HG02884 (cell line): ENCODE data around the gene UGT2B7.
"Not testable (repeated sequence)": the region's sequence is repeated elsewhere in the genome, so short reads cannot be mapped to it uniquely, and the experiment has no call there.

Experiments
- ATAC-seq: cut with Tn5 transposase; IDR thresholded peaks from one replicate; pipeline ENCODE4 v1.9.1; 2021; ENCODE audit warnings: mild to moderate bottlenecking, moderate library complexity; ENCODE audit not compliant: unreplicated experiment

UGT2B7 gene

GRCh38 chr4:69078852-69079251, 17.4 kb upstream of the UGT2B7 start:
- ATAC-seq: no peak

DNA sequence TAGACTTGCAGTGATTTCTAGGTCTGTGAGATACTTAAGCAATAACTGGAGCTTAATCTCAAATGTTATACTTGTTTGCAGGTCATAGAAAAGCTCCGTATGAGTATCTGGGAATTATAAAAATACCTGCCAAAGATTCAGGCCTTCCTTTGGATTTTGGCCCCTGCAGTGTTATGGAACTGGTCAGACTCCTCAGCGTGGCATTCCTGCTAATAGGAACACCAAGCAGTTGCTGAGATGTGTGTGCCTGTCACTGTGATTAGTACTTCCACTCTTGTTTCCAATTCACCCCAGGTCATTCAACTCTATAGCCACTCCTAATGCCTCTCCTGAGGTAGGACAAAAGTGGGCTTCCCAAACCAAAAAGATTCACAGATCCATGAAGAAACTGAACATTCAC, 7.8 kb upstream of the UGT2B7 start:
- ATAC-seq: no peak

DNA sequence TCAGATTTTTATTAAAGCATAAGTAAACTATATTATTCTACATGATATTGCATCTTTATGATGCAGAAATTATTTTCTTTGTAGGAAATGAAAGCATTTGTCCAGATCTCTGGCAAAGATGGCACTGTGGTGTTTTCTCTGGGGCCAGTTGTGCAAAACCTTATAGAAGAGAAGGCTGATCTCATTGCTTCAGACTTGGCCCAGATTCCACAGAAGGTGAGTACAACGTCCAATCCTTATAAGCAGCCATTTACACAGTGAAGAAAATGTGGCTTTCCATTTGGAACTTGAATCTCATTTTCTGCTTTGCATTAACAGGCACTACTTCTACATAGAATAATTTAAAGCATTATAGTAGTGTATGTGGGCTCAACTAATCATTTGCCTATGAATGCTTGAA, 6.9 kb upstream of the UGT2B7 start:
- ATAC-seq: no peak

- no peak for ATAC-seq
Measured at GRCh38 chr4:69092190-69092589, 4.1 kb upstream of the UGT2B7 start.

- no peak for ATAC-seq
Measured at GRCh38 chr4:69092980-69093568, 3.2 kb upstream of the UGT2B7 start.

- ATAC-seq: no peak
Measured at GRCh38 chr4:69093681-69094080, 2.6 kb upstream of the UGT2B7 start.

GRCh38 chr4:69095301-69095731, 958 bp upstream of the UGT2B7 start:
- no peak for ATAC-seq

- no peak for ATAC-seq
Measured at GRCh38 chr4:69096810-69097209, 536 bp downstream of the UGT2B7 start.

GRCh38 chr4:69098470-69098869, 2.2 kb downstream of the UGT2B7 start:
- ATAC-seq: no peak

DNA sequence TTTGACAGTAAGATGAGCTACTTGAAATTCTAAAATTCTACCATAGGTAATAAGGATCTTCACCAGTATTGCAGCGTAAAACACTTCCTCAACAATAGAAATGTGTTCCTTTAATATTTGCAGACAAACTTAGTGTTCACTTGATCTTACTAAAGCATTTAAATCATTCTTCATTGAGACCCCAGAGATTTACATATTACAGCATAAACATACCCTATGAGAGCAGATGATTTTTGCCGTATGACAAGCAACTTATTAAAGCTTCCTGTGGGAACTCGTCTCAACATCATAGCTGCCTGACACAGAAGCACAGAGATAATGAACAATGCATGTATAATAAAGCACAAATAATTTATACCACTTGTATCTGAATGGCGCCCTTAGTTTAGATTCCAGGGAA, 3.6 kb downstream of the UGT2B7 start:
- no peak for ATAC-seq

DNA sequence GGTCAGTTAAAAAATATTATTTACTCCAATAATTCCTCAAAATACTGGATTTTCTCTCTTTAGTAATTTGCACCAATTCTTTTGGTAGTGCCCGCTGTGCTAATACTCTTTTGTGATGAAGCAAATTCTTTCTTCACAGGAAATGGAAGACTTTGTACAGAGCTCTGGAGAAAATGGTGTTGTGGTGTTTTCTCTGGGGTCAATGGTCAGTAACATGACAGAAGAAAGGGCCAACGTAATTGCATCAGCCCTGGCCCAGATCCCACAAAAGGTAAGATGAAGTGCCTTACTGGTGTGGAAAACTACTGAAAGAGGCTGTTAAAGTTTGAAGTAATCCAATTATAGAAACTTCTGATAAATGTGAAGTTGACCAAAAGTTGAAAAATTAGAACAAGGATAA, 6.4 kb downstream of the UGT2B7 start:
- ATAC-seq: not testable (repeated sequence)

GRCh38 chr4:69104719-69105275, 8.5 kb downstream of the UGT2B7 start:
- ATAC-seq: no peak

- ATAC-seq: not testable (repeated sequence)
Measured at GRCh38 chr4:69115151-69115850, 19.0 kb downstream of the UGT2B7 start.

DNA sequence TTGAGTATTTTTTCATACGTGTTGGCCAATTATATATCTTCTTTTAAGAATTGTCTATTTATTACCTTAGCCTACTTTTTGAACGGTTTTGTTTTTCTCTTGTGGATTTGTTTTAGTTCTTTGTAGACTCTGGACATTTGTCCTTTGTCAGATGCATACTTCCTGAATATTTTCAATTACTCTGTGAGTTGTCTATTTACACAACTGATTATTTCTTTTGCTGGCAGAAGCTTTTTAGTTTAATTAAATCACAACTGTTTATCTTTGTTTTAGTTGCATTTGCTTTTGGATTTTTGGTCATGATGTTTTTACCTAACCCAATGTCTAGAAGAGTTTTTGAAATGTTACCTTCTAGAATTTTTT, 19.6 kb downstream of the UGT2B7 start:
- no peak for ATAC-seq

DNA sequence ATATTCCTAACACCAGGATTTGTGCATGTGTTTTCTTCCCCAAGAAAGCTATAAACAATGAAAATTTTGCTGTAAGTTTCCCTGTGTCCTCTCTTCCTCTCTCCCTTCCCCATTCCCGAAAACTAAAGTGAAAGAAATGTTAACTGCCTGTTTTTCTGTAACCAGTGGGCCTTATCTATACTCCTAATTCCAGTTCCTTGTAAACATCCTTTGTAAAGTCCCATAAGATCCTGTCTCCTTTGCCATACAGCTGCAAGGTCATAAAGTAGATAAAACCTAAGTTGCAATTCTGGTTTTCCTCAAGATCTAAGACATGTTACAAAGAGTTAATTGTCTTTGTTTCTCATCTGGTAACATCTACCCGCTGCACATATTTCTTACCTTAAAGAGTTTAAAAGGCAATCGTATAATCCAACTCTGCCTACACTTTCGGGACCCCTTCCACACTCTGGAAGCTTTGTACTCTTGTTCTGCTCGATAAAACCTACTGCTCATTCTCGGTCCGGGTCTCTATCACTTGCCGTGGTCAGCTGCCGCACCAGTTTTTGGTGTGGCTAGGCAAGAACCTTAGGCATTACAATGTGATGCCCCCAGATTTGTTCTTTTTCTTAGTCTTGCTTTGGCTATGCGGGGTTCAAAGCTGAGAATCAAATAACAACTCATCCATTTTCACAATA, 20.5 kb downstream of the UGT2B7 start:
- ATAC-seq: no peak

DNA sequence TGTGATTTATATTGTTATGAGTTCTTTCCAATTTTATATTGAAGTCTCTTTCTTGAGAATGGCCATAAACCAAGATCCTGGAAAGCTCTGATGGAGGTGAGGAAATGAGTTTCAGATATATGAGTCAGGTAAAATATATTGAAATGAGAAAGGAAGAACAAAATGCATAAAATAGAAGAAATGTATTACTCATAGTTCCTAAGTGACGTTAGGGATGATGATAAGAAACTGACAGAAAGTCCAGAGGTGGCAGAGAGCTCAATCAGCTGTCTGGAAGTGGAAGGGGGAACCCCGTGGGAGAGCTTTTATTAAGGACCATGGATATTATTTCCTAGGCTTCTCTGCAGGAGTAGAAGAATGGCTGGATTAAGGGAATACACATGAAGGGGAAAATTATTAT, 24.6 kb downstream of the UGT2B7 start:
- no peak for ATAC-seq

- no peak for ATAC-seq
Measured at GRCh38 chr4:69122476-69122875, 26.2 kb downstream of the UGT2B7 start.

DNA sequence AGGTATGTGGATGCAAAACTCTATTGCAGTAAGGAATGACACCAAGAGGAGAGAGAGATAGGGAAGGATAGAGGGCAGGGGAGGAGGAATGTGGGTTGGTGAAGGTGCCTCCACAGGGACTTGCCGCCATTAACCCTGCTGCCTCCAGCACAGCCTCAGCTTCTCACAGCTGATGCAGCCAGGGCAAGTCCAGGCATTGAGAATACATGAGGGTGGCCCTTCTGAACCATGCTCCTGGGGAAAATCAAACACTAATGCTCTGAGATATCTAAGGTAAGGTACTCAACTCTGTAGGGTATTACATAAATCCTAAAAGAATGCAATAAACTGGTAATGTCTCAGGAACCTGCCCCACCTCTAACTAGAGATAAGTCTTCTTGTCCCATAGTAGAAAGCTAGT, 28.7 kb downstream of the UGT2B7 start:
- no peak for ATAC-seq

GRCh38 chr4:69126024-69126423, 29.8 kb downstream of the UGT2B7 start:
- ATAC-seq: no peak

- ATAC-seq: no peak
Measured at GRCh38 chr4:69133993-69134392, 37.7 kb downstream of the UGT2B7 start.

- ATAC-seq: no peak
Measured at GRCh38 chr4:69134471-69134870, 38.2 kb downstream of the UGT2B7 start.

- ATAC-seq: no peak
Measured at GRCh38 chr4:69141320-69141719, 45.0 kb downstream of the UGT2B7 start.
